NCI-H510A treated with DMSO at 0.1 percent for 48 hours (cell line): ENCODE measurements around the gene PCP4L1.
"Not testable (repeated sequence)": the region's sequence is repeated elsewhere in the genome, so short reads cannot be mapped to it uniquely, and the experiment has no call there.

Experiments
- DNase-seq: peaks from one replicate; lab custom pipeline; 2025; lab: John Stamatoyannopoulos, UW

PCP4L1 gene

DNA sequence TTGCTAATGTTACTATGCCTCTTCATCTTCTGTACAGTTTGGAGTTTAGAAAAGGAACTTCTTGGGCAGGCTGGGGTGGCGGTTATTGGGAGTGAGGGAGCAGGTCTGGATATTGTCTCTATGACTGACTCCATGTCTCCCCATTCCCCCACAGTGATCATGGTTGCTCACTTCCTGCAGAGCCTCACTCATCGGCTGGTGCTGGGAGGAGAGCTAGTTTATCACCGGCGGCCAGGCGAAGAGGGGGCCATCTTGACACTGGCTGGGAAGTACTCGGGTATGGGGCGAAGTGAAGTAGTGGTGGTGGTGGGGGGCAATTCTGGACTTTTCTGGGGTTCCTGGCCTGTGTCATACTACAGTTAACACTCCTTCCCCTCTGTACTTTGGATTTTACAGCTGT, 30.5 kb upstream of the PCP4L1 start:
- DNase-seq = no peak

- no peak for DNase-seq
These were observed 28.6 kb upstream of the PCP4L1 start for GRCh38 chr1:161229896-161230295.

DNA sequence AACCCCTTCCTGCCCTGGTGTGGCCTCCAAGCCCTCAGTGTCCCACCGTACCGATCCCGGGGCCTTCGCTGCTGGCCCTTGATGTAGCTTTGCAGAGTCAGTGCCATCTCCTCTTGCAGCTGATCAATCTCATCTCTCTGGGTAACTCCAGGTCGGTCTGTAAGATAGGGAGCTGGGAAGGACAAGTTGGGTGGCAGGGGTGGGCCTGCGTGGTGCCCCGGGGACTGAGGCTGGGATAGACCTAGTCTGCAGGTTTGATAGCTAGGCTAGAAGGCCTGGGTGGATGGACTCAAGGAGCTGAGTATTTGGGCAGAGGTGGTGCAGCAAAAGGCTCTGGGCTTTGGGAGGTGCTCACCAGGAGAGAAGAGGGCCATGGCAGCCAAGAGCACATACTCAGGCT, 27.8 kb upstream of the PCP4L1 start:
- DNase-seq = no peak

DNA sequence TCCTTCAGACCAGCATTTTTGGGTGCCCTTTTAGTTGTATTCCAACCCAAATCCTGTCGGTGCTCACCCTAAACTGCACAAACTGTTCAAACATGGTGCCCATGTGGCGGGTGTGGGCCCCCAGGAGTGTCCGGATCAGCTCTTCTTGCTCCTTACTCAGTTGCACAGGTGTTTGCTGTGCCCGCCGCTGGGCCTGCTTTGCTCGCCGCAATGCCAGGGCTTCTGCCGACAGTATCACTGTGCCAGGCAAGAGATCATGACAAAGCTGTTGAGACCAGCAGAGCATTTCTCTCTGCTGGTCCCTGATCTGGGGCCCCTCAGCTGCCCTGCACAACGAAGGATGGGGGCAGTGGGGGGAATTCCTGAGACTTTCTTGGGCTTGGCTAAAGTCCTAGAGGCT, 25.4 kb upstream of the PCP4L1 start:
- no peak for DNase-seq

DNA sequence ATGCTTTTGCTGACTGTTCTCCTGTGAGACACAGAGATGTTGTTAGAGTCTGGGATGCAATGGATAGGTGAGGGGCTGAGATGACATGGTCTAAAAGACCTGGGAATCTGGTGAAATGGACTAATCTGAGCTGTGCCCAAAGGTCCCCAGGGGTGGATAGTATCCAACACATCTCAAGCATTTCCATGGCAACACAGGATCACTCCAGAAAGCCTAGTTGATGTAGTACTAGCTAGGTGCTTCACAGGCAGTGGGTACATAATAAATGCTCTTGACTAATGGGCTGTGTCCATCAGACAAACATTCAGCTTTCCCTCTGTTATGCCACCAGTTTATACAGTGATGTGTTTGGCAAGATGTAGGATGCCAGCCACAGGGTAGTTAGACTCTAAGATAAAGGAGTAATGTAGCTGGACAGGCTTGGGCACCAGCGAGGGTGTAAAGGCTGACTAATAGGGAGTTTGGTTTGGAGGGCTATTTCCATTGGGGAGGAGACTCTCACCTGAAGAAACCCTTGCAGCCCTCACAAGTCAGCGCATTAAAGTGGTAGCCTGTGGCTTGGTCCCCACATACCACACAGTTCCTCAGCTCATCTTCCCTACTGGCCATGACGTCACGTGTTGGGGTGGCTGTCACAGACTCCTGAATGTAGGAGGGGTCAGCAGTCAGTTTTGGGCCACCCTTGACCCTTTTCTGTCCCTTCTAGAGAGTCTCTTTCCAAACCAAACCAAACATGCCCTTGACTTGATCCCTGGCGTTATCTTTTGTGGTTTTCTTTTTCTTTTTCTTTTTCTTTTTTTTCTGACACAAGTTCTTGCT, 22.4 kb upstream of the PCP4L1 start:
- DNase-seq = no peak

DNA sequence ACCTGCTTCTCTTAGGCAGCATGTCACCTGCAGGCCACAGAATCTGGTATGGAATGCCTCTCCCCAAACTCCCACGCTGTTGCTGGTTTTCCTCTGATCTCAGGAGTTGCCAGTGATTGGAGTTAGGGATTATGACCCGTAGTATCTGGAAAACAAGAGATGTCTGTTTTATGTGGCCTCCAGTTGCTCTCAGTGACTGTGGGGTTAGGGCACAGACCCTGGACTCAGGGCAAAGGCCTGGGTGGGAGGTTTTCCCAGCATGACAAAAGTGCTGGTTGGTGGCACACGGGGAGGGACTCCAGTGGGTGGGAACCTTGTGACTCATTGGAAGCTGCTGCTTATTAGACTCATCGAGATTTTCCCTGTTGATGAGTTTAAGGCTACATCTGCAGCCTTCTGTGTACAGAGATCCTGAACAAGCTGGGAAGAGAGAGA, 20.5 kb upstream of the PCP4L1 start, which contains the start of gene NR1I3:
TSS of gene NR1I3 (minus strand) at position 165 of the 435 bp plus-strand sequence. CDS start 1,638 bp downstream, outside the sequence.
- no peak for DNase-seq

DNA sequence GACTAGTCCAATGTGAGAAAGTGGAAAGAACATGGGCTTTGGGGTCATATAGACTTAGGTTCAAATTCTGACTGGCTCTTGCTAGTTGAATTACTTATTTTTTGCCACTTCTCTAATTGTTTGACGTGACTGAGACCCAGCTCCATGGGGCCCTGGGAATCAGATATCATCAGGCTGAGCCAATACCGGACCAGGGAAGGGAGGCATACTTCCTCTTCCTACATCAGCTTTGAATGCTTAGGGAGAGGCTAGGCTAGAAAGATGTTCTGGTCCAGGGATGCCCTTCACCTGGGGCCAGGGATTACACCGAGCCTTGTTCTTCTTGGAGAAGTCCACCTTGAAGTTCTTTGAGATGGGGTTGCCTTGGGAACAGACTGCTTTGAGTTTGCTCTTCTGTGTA, 16.9 kb upstream of the PCP4L1 start:
- DNase-seq = no peak

GRCh38 chr1:161242313-161242712, 16.2 kb upstream of the PCP4L1 start:
- no peak for DNase-seq

- DNase-seq = no peak
These were observed 13.7 kb upstream of the PCP4L1 start for GRCh38 chr1:161244888-161245287.

DNA sequence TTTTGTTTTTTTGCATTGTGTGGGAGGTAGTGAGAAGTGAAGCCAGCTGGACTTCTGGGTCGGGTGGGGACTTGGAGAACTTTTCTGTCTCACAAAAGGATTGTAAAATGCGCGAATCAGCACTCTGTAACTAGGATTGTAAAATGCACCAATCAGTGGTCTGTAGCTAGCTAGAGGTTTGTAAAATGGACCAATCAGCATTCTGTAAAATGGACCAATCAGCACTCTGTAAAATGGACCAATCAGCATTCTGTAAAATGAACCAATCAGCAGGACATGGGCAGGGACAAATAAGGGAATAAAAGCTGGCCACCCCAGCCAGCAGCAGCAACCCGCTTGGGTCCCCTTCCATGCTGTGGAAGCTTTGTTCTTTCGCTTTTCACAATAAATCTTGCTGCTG, 8.4 kb upstream of the PCP4L1 start:
- DNase-seq = not testable (repeated sequence)

DNA sequence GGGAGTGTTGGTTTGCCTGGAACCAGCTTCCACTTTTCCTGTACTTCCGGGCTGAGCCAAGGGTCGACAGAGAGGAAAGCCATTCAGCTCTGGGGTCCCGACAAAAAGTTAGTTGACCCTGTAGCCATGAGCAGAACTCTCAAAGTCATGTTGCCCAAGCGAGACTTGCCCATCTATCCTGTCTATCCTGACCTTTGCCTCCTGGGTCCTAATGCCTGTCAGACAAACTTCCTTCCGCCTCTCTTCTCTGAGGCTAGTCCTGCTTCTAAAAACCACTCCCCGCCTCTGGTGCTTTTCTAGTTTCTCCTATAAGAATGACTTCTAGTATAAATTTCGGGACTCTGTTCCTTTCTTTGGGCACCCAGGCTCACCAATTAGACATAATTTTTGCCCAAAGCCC, 7.7 kb upstream of the PCP4L1 start:
- no peak for DNase-seq

DNA sequence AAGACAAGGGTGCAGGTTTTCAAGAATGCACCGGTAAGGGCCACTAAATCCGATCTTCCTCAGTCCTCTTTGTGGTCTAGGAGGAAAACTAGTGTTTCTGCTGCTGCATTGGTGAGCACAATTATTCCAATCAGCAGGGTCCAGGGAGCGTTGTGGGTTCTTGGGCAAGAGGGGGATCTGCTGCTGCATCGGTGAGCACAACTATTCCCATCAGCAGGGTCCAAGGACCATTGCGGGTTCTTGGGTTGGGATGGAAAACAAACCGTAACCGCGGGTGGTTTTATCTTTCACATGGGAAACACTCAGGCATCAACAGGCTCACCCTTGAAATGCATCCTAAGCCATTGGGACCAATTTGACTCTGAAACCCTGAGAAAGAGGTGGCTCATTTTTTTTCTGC, 7.0 kb upstream of the PCP4L1 start:
- no peak for DNase-seq

DNA sequence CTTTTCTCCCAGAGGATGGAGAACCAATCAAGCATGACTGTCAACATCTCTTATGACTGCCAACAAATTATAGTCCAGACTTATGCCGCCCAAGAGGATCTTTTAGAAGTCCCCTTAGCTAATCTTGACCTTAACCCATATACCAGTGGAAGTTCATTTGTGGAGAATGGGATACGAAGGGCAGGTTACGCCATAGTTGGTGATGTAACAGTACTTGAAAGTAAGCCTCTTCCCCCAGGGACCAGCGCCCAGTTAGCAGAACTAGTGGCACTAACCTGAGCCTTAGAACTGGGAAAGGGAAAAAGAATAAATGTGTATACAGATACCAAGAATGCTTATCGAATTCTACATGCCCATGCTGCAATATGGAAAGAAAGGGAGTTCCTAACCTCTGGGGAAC, 3.2 kb upstream of the PCP4L1 start:
- not testable (repeated sequence) for DNase-seq

DNA sequence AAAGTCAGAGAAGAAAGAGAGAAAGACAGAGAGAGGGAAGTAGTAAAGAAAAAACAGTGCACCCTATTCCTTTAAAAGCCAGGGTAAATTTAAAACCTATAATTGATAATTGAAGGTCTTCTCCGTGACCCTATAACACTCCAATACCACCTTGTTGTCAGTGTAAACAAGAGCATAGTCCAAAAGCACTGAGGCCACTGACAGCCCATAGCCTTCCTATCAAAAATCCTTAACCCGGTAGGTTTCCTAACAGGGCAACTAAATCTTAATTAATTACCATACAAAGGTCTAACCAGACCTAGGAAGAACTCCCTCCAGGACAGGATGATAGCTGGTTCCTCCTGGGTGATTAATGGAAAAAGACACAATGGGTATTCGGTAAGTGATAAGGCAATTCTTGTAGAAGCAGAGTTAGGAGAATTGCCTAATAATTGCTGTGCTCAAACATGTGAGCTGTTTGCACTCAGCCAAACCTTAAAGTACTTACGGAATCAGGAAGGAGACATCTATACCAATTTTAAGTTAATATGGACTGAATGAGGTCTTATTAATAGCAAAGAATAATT, 2.5 kb upstream of the PCP4L1 start:
- not testable (repeated sequence) for DNase-seq

- DNase-seq = not testable (repeated sequence)
These were observed 1.4 kb upstream of the PCP4L1 start for GRCh38 chr1:161257109-161257508.

- DNase-seq = no peak
These were observed 779 bp downstream of the PCP4L1 start for GRCh38 chr1:161259345-161259702.

DNA sequence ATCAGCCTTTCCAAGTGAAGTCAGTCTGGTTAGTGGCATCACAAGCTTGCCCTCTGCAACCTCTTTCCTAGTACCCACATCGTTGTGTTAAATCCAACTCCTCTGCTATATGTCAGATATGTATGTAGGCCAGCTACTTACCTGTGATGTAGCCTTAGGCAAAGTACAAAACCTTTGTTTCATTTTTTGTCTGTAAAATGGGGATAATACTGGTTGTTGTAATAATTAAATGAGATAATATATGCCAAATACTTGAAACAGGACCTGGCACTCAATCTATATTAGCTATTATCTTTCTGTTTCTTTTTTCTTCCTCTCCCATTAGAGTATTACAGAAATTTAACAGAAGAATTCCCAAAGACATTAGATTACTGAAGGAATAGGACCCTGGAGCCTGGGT, 1.2 kb downstream of the PCP4L1 start:
- no peak for DNase-seq

DNA sequence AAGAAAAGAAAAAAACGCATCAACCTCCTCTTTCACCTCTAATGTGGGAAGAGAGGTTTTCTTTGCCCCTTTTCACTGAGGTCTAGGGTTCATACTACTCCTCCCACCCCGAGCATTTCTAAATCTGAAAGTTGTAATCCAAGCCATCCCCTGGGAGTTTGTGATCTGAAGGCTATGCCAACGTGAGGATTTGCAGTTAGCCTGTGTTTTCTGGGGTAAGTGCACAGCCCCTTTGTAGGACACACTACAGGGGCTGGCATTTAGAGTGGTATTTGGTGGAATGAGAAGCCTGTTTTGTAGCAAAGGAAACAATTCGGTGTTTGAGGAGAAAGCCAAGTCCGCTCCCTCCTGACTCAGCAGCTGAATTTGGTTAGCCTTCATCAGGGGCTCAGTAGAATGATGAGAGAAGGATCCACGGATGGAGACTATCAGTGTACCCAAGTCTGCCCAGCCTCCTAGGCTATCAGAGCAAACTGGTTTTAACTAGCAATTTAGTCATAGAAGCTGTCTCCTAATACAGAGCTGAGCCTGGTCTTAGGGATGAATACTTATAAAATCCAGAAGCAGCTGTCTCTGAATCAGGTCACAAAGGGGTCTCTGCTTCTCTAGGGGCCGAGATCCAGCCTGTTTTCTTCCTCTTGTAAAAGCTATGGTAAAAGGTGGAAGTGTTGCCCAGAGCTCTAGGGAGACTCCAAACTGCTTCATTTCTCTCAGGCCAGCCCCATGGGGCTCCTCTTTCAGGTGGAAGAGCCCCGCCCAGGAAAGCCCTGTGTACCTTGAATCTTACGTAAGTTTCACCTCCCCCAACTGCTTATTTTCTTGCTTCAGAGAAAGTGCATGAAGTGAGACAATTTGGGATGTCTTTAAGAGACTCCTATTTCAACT, 2.1 kb downstream of the PCP4L1 start:
- no peak for DNase-seq

DNA sequence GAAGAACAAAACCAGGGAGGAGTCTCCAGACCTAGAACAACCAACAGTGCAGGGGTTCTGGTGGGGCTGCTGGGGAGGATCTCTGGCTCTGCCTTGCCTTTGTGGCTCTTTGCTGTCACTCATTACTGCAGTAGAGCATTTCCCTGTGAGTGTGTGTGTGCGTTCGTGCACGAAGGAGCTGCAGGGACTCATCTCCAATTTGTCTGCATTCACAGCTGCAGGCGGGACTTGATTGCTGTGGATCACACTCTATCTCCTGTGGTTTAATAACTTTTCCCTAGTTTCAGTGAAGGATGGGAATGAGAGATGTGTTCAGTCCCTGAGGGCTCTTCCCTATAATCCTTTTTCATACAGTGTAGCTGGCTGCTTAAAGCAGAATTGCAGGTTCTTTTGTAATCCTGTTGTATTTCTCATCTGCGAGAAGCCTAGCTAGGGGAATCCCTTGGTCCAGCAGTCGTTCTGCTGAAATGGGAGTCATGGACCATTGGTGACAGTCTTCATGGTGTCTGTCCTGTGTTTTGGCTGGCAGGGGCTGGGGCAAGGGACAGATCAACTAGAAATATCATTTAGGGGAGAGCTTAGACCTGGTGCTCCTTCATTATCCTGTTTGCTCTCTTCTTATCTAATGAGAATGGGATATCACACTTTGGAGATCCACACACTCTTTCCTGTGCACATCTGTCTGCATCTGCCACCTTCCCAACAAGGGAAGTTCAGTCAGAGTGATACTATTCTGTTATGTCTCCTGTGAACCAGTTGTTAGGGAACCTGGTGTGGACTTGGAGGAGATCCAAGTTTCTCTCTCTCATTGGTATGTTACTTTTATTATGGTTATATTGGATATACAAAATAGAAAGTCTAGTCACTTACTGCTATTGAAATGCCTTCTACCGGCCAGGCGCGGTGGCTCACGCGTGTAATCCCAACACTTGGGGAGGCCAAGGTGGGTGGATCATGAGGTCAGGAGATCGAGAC, 3.0 kb downstream of the PCP4L1 start:
- DNase-seq = no peak

- no peak for DNase-seq
These were observed 6.8 kb downstream of the PCP4L1 start for GRCh38 chr1:161265305-161265704.

- no peak for DNase-seq
These were observed 7.7 kb downstream of the PCP4L1 start for GRCh38 chr1:161266202-161266601.

DNA sequence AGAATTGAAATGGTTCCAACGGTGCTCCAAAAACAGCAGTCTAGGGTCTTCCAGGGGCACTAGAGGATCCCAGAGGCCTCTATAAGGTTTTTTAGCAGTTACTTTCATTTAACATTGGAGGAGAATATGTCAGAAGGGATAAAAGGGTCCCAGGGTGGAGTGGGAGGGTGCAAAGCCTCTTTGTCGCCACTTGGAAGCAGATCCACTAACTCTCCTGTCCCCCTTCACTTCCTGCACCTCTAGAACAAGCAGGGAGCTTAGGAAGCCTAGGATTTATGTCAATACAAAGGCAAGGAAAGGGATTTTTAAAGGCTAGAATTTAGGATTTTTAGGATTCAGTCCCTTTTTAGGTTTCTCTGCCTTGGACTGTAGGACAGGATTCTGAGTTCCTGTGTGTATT, 8.3 kb downstream of the PCP4L1 start:
- no peak for DNase-seq
